Right cardiac atrium (tissue), 5 donors: ENCODE data around the gene MFSD11. TPM values are rescaled to one million over a fixed set of nuclear protein-coding genes. Genes with fewer than 3 reads are reported as not detected.
"Not testable (repeated sequence)": the region's sequence is repeated elsewhere in the genome, so short reads cannot be mapped to it uniquely, and the experiment has no call there.

Source experiments
- ATAC-seq, 2 donors: fragments of 200-7000 bp; cut with Tn5 transposase; one replicate each; pipeline versions ENCODE4 v1.8.0 to v1.9.1; 2020; ENCODE audit warnings: moderate library complexity in 2 of 2, mild to moderate bottlenecking in 1 of 2
- DNase-seq, 3 donors: peaks; one replicate each; pipeline ENCODE4 v3.0.0-alpha.2; 2020
- H3K27ac ChIP-seq: one replicate; pipeline ENCODE4 v1.5.1; 2013; ENCODE audit warnings: mild to moderate bottlenecking, low read length, control low read depth, moderate library complexity
- H3K27me3 ChIP-seq: one replicate; pipeline ENCODE4 v1.6.1; 2013; ENCODE audit not compliant: control insufficient read depth, insufficient read depth
- H3K4me1 ChIP-seq: one replicate; pipeline ENCODE4 v1.6.1; 2013; ENCODE audit warnings: low read length; ENCODE audit not compliant: control insufficient read depth, insufficient read depth
- H3K4me3 ChIP-seq: one replicate; pipeline ENCODE4 v1.5.1; 2013; ENCODE audit warnings: low read length, control low read depth
- H3K9me3 ChIP-seq: one replicate; pipeline ENCODE4 v1.6.1; 2013; ENCODE audit warnings: low read length; ENCODE audit not compliant: control insufficient read depth
- WGBS: extraction: QIAGEN DNeasy Blood & Tissue Kit; methylation state at CpG from one replicate; pipeline ENCODE4 v1.1.7; 2013; 5-methylcytosine and 5-hydroxymethylcytosine counted together
- intact Hi-C, 4 donors: fragments of 100-400 bp; cut with DNase I; formaldehyde crosslinking; loops; one replicate each; pipeline versions ENCODE4 v1.11.0 to v1.14.0; 2022 to 2023
- polyA plus RNA-seq: library from polyadenylated mRNA; stranded (reverse); fragments of 200-250 nt; gene quantifications from one replicate; pipeline ENCODE4 v1.2.3, GENCODE V29; 2013
- total RNA-seq, 4 donors: library from RNA; stranded (reverse); fragmentation: NEBNext Ultra II Directional; extraction: Animal tissue kit (Norgen Biotek cat#: 25700); gene quantifications; one replicate each; pipeline ENCODE4 v1.2.1, GENCODE V29; 2021
- donor health status: healthy with polysubstance abuse.
- donor health status: DM: no; HTN: yes; CAD: no.
- donor health status: DM: no; HTN: no; CAD: no.
- donor health status: DM: no; HTN: yes; CAD: no; lungs with severe emphysema.
- donor health status: DM: yes; HTN: yes; CAD: no.

Gene MFSD11
- total and polyA plus RNA-seq, 5 donors, result 16.2 to 40.2 (median 31.2) TPM

GRCh38 chr17:76720211-76720610, 17.7 kb upstream of the MFSD11 start:
- Histone ChIP-seq H3K27ac (peak overlapping the region; percentile 11), H3K4me1 (peaks cover 4% of the 10 kb centered on the region), H3K27me3 (no peaks in the 10 kb centered on the region), H3K4me3 (no peak overlapping the region), H3K9me3 (no peaks in the 10 kb centered on the region)
- ATAC-seq (no peak), DNase-seq (no peak)
- WGBS, result 83% methylated on average over 9 of the region's 9 CpGs
- intact Hi-C loops, result no loop called here

- intact Hi-C loops, result no loop called here
- ATAC-seq (no peak), DNase-seq (no peak)
- Histone ChIP-seq H3K27ac (no peak overlapping the region), H3K9me3 (no peaks in the 10 kb centered on the region), H3K4me3 (no peak overlapping the region), H3K4me1 (peaks cover 4% of the 10 kb centered on the region), H3K27me3 (no peaks in the 10 kb centered on the region)
- WGBS, result 84% methylated on average over 9 of the region's 9 CpGs
These were observed 17.0 kb upstream of the MFSD11 start for GRCh38 chr17:76720941-76721340.

DNA sequence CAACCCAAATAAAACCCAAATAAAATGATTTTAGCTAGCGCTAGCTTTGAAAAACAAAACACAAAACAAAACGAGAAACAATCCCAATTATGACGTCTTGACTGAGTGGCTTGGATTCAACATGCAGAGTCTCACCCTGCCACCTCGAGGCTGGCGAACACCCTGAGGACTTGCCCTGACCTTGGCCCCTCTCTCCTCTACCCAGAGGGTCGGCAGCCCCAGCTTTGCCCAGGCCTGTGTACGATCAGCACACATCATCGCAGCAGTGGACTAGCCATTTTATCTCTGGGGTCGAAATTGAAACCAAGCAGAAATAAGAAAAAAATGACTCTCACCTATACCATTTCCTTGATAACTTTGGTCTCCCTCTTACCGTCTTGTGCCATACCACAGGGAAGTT, 16.5 kb upstream of the MFSD11 start:
- 79% methylated on average over 10 of the region's 10 CpGs for WGBS
- Histone ChIP-seq H3K27me3 (no peaks in the 10 kb centered on the region), H3K9me3 (no peaks in the 10 kb centered on the region), H3K4me3 (no peak overlapping the region), H3K4me1 (peaks cover 4% of the 10 kb centered on the region), H3K27ac (no peak overlapping the region)
- intact Hi-C loops, result no loop called here
- no peak for ATAC-seq
- no peak for DNase-seq

- 93% methylated on average over 8 of the region's 8 CpGs for WGBS
- intact Hi-C loops, result no loop called here
- DNase-seq (no peak), ATAC-seq (no peak)
- H3K4me1 ChIP-seq, result peaks cover 2% of the 10 kb centered on the region
- no peaks in the 10 kb centered on the region for H3K9me3 ChIP-seq
- H3K4me3 ChIP-seq, result no peak overlapping the region
- H3K27ac ChIP-seq, result no peak overlapping the region
- H3K27me3 ChIP-seq, result no peaks in the 10 kb centered on the region
These were observed 15.6 kb upstream of the MFSD11 start for GRCh38 chr17:76722279-76722678.

DNA sequence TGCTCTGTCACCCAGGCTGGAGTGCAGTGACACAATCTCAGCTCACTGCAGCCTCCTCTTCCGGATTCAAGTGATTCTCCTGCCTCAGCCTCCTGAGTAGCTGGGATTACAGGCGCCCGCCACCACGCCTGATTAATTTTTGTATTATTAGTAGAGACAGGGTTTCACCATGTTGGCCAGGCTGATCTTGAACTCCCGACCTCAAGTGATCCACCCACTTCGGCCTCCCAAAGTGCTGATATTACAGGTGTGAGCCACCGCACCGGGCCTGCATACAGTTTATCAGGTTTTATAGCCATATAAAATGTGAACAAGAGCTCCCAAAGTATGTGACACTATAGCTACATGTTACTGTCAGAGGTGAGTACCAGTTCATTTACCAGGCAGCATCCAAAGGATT, 14.9 kb upstream of the MFSD11 start:
- DNase-seq, ATAC-seq, H3K9me3 ChIP-seq, intact Hi-C loops, H3K4me3 ChIP-seq, H3K27ac ChIP-seq, H3K4me1 ChIP-seq, H3K27me3 ChIP-seq: not testable (repeated sequence)
- 95% methylated on average over 8 of the region's 8 CpGs for WGBS

- no peak for ATAC-seq
- no peak for DNase-seq
- no peaks in the 10 kb centered on the region for H3K9me3 ChIP-seq
- peaks cover 2% of the 10 kb centered on the region for H3K4me1 ChIP-seq
- H3K27ac ChIP-seq, result no peak overlapping the region
- intact Hi-C loops, result no loop called here
- WGBS, result 95% methylated on average over 9 of the region's 9 CpGs
- H3K27me3 ChIP-seq, result no peaks in the 10 kb centered on the region
- no peak overlapping the region for H3K4me3 ChIP-seq
These were observed 14.1 kb upstream of the MFSD11 start for GRCh38 chr17:76723812-76724211.

DNA sequence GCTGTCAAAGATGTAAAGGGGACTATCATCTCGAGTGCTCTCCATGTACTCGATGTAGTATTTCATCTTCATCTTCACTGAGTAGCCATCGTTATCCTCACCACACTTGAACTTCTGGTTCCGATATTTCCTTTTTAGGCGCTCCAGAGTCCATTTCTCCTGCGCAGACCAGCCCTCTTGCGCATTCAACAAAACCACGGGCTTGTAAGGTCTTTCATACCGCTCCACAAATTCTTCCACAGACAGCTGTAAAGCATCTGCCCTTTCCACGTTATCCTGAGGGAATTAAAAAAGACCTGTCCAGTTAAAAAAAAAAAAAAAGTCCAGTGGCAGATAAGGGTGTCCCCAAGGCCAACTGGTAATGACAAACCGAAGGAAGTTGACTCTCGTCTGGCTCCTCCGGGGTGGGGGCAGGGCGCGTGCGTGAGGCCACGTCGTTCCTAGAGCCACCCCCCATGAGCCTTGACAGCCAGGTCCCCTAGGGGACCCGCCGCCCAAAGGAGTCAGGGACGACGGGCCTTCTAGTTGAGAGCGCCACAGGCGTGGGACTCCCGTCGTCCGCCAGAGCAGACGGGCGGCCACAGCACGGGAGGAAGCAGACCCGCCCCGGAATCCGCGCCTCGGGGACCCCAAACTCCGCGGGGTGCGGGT, 12.2 kb upstream of the MFSD11 start:
- 2% methylated on average over 38 of the region's 38 CpGs for WGBS
- ATAC-seq (peak; percentile 51 to 68), DNase-seq (peak; percentile 85 to 91 (median 90))
- Histone ChIP-seq H3K27me3 (no peaks in the 10 kb centered on the region), H3K9me3 (no peaks in the 10 kb centered on the region), H3K4me1 (peaks cover 2% of the 10 kb centered on the region), H3K4me3 (peak overlapping the region; percentile 81), H3K27ac (peak overlapping the region; percentile 98)
- intact Hi-C loops, result no loop called here

DNA sequence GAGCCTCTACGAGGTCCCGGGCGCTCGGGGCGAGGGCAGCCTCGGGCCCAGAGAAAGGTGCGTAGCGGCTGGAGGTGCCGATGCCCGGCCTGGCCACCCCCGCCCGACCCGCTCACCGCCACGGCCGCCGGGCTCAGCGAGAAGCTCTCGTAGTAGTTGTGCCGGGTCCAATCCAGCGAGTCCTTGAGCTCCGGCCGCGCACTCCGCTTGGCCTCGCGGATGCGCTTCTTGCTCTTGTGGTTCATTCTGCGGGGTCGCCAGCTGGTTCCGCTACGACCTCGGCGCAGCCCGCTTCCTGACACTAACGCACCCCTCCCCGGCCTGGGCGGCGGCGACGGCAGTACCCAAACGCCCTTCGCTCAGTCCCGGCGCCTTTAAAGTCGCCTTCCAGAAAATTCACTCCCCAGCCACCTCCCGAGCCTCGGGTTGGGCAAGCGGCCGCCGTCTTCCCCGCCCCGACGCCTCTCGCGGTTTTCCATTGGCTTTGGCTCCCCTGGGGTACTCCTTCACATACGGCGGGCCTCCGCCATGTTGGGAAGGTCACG, 11.6 kb upstream of the MFSD11 start, which contains the start of gene JMJD6:
Gene JMJD6 (minus strand): TSS at position 376 of the 545 bp plus-strand sequence. CDS start 131 bp downstream, at position 245.
- Histone ChIP-seq H3K27me3 (no peaks in the 10 kb centered on the region), H3K4me3 (peak within 1 kb of the TSS; percentile 81), H3K4me1 (peaks cover 2% of the 10 kb centered on the region), H3K27ac (peak within 1 kb of the TSS; percentile 98), H3K9me3 (no peaks in the 10 kb centered on the region)
- intact Hi-C loops, result no loop called here
- under 1% methylated on average over 60 of the region's 60 CpGs for WGBS
- peak; percentile 98 to 99 (median 98) for DNase-seq
- ATAC-seq, result peak; percentile 96 to 97

DNA sequence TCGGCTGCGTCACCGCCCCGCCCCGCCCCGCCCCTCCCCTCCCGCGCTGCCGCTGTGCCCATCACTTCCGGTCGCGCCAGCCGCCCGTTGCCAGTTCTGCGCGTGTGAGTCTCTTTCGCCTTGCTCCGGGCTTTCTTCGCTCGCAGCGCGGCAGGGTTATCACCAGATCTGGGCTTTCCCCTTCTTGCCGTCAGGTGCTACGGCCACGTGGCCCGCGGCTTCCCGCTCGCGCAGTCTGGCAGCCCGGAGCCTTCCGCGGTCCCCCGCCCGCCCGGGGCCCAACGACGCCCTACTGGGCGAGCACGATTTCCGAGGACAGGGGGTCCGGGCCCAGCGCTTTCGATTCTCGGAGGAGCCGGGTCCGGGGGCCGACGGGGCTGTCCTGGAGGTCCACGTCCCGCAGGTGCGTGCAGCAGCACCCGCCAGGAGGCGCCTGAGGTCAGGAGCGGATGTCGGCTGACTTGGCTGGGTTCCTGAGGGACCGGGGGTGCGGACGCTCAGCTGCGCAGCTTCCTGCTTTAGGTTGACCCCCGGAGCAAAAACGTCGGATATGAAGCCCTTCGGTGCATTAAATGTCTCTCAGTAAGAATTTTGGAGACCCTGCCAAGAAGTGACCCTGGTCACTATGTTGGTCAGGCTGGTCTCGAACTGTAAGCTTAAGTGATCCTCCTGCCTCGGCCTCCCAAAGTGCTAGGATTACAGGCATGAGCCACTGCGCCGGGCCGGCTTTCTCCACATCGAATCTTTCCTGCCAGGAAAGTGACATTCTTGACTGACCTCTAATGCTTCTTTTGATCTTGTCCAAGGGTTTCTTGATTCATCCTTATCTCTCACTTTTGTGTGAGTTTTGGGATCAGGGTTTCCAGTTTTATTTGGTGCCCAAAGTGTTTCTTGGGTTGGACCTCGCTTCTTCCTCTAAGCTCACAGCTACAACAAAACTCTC, 10.9 kb upstream of the MFSD11 start, which contains the start of gene METTL23:
Gene METTL23 (plus strand): TSS at position 64 of the 943 bp plus-strand sequence. CDS start 2,872 bp downstream, outside the sequence.
- Histone ChIP-seq H3K27me3 (no peaks in the 10 kb centered on the region), H3K27ac (peak within 1 kb of the TSS; percentile 98), H3K9me3 (no peaks in the 10 kb centered on the region), H3K4me1 (peaks cover 2% of the 10 kb centered on the region), H3K4me3 (peak within 1 kb of the TSS; percentile 81)
- ATAC-seq (peak; percentile 67 to 70), DNase-seq (peak; percentile 86 to 95 (median 94))
- intact Hi-C loops, result no loop called here
- 2% methylated on average over 71 of the region's 71 CpGs for WGBS

DNA sequence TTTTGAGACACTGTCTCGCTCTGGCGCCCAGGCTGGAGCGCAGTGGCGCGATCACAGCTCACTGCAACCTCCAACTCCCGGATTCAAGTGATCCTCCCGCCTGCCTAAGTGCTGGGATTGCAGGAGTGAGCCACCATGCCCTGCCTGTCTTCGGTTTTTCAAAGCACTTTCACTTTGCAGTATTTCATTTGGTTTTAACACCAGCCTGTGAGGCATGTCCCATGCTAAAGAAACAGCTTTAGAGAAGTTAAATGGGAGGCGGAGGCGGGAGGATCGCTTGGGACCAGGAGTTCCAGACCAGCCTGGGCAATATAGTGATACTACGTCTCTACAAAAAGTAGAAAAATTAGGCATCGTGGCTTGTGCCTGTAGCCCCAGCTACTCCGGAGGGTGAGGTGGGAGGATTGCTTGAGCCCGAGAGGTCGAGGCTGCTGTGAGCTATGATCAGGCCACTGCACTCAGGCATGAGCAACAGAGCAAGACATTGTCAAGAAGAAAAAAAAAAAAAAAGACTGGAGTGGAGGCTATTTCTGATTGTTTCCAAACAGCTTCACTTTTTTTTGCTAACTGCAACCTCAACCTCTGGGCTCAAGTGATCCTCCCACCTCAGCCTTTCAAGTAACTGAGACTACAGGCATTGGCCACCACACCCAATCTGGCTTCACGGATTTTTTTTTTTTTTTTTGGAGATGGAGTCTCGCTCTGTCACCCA, 10.0 kb upstream of the MFSD11 start:
- H3K4me3 ChIP-seq, result peak overlapping the region; percentile 76
- intact Hi-C loops, result no loop called here
- H3K9me3 ChIP-seq, result no peaks in the 10 kb centered on the region
- WGBS, result 61% methylated on average over 18 of the region's 18 CpGs
- no peaks in the 10 kb centered on the region for H3K27me3 ChIP-seq
- DNase-seq, result no peak
- H3K27ac ChIP-seq, result peak overlapping the region; percentile 97
- ATAC-seq, result no peak
- peaks cover 2% of the 10 kb centered on the region for H3K4me1 ChIP-seq
